Liver (tissue), 9 donors: ENCODE data around the gene DAO. TPM values are rescaled to one million over a fixed set of nuclear protein-coding genes. Genes with fewer than 3 reads are reported as not detected.

Experiments
- DNase-seq: peaks from one replicate; pipeline ENCODE4 v3.0.0-alpha.2; 2017; ENCODE audit warnings: low spot score
- H3K27ac ChIP-seq, 2 donors: one replicate each; pipeline ENCODE4 v1.7.0; 2013; ENCODE audit warnings: inconsistent platforms in 2 of 2, low read length in 2 of 2, control low read depth in 1 of 2, low read depth in 1 of 2, mild to moderate bottlenecking in 1 of 2
- H3K27me3 ChIP-seq, 4 donors: one replicate each; pipeline versions ENCODE4 v1.6.1 to v1.7.0; 2013; ENCODE audit warnings: low read length in 3 of 4, inconsistent platforms in 1 of 4, mild to moderate bottlenecking in 1 of 4, moderate library complexity in 1 of 4; ENCODE audit not compliant: control insufficient read depth in 4 of 4, insufficient read depth in 4 of 4
- H3K36me3 ChIP-seq, 4 donors: one replicate each; pipeline versions ENCODE4 v1.6.1 to v1.7.0; 2013; ENCODE audit warnings: low read length in 3 of 4, mild to moderate bottlenecking in 3 of 4, low read depth in 1 of 4, moderate library complexity in 1 of 4; ENCODE audit not compliant: control insufficient read depth in 4 of 4, insufficient read depth in 3 of 4
- H3K4me1 ChIP-seq, 4 donors: one replicate each; pipeline versions ENCODE4 v1.6.1 to v1.7.0; 2013; ENCODE audit warnings: low read length in 3 of 4, mild to moderate bottlenecking in 3 of 4, moderate library complexity in 1 of 4; ENCODE audit not compliant: control insufficient read depth in 4 of 4, insufficient read depth in 4 of 4
- H3K4me3 ChIP-seq, 3 donors: one replicate each; pipeline versions ENCODE4 v1.6.1 to v1.7.0; 2013; ENCODE audit warnings: low read length in 3 of 3, control low read depth in 1 of 3, low read depth in 1 of 3, mild to moderate bottlenecking in 1 of 3
- H3K9ac ChIP-seq, 2 donors: one replicate each; pipeline ENCODE4 v1.7.0; 2013; ENCODE audit warnings: low read length in 2 of 2, mild to moderate bottlenecking in 2 of 2, moderate library complexity in 2 of 2, control low read depth in 1 of 2, low read depth in 1 of 2
- H3K9me3 ChIP-seq, 4 donors: one replicate each; pipeline versions ENCODE4 v1.6.1 to v1.7.0; 2013; ENCODE audit warnings: low read length in 3 of 4; ENCODE audit not compliant: control insufficient read depth in 4 of 4
- ATF3 ChIP-seq: IDR thresholded peaks from 2 replicates; pipeline ENCODE4 v1.6.1; 2016; ENCODE audit warnings: antibody characterized with exemption
- EGR1 ChIP-seq, 2 donors: IDR thresholded peaks; 2 replicates each; pipeline ENCODE4 v1.6.1; 2016 to 2018; ENCODE audit warnings: antibody characterized with exemption in 2 of 2, low read depth in 2 of 2
- FOXA1 ChIP-seq: IDR thresholded peaks from 2 replicates; pipeline ENCODE4 v1.6.1; 2016; ENCODE audit warnings: antibody characterized with exemption
- FOXA2 ChIP-seq: IDR thresholded peaks from 2 replicates; pipeline ENCODE4 v1.6.1; 2016; ENCODE audit warnings: antibody characterized with exemption
- GABPA ChIP-seq, 2 donors: IDR thresholded peaks in 1 of 2; conservative IDR thresholded peaks in 1 of 2; 2 replicates each; pipeline ENCODE4 v1.6.1; 2016; ENCODE audit warnings: antibody characterized with exemption in 2 of 2, mild to moderate bottlenecking in 1 of 2, moderate library complexity in 1 of 2
- HNF4A ChIP-seq, 2 donors: conservative IDR thresholded peaks; 2 replicates each; pipeline ENCODE4 v1.6.1; 2016; ENCODE audit warnings: antibody characterized with exemption in 2 of 2, mild to moderate bottlenecking in 2 of 2
- HNF4G ChIP-seq: IDR thresholded peaks from 2 replicates; pipeline ENCODE4 v1.6.1; 2016; ENCODE audit warnings: antibody characterized with exemption
- JUND ChIP-seq, 2 donors: IDR thresholded peaks; 2 replicates each; pipeline ENCODE4 v1.6.1; 2016; ENCODE audit warnings: antibody characterized with exemption in 2 of 2
- NR2F2 ChIP-seq: IDR thresholded peaks from 2 replicates; pipeline ENCODE4 v1.6.1; 2016; ENCODE audit warnings: antibody characterized with exemption
- RAD21 ChIP-seq, 2 donors: IDR thresholded peaks; 2 replicates each; pipeline ENCODE4 v1.6.1; 2016; ENCODE audit warnings: antibody characterized with exemption in 2 of 2, mild to moderate bottlenecking in 2 of 2
- RXRA ChIP-seq, 2 donors: IDR thresholded peaks; 2 replicates each; pipeline ENCODE4 v1.6.1; 2017 to 2018; ENCODE audit warnings: antibody characterized with exemption in 2 of 2, mild to moderate bottlenecking in 1 of 2
- SP1 ChIP-seq: IDR thresholded peaks from 2 replicates; pipeline ENCODE4 v1.6.1; 2018; ENCODE audit warnings: antibody characterized with exemption, mild to moderate bottlenecking
- TAF1 ChIP-seq: conservative IDR thresholded peaks from 2 replicates; pipeline ENCODE4 v1.6.1; 2016; ENCODE audit warnings: antibody characterized with exemption, mild to moderate bottlenecking
- YY1 ChIP-seq: IDR thresholded peaks from 2 replicates; pipeline ENCODE4 v1.6.1; 2016; ENCODE audit warnings: antibody characterized with exemption, mild to moderate bottlenecking
- ZBTB33 ChIP-seq: IDR thresholded peaks from 2 replicates; pipeline ENCODE4 v1.6.1; 2016; ENCODE audit warnings: antibody characterized with exemption
- WGBS: extraction: QIAGEN DNeasy Blood & Tissue Kit; methylation state at CpG from one replicate; pipeline ENCODE4 v1.1.7; 2013; 5-methylcytosine and 5-hydroxymethylcytosine counted together
- polyA plus RNA-seq, 2 donors: library from polyadenylated mRNA; stranded (reverse) in 1 of 2; unstranded in 1 of 2; fragments of 200-250 nt in 1 of 2; fragments of >200 nt in 1 of 2; fragmentation: Nextera tagmentation in 1 of 2; extraction: Ambion mirVana in 1 of 2; gene quantifications; one replicate each; pipeline versions ENCODE4 v1.2.1 to v1.2.3, GENCODE V29; 2013 to 2015
- total RNA-seq, 2 donors: library from RNA; depleted of rRNA; stranded (reverse); fragments of >200 nt; gene quantifications; one replicate each; pipeline ENCODE4 v1.2.3, GENCODE V29; 2014
- TF ChIP-seq, protein P1 (sequence below): IDR thresholded peaks from 2 replicates; pipeline ENCODE4 v1.6.1; 2016; ENCODE audit warnings: antibody characterized with exemption, mild to moderate bottlenecking
- TF ChIP-seq, protein P2 (sequence below): IDR thresholded peaks from 2 replicates; pipeline ENCODE4 v1.6.1; 2016; ENCODE audit warnings: antibody characterized with exemption
- TF ChIP-seq, protein P3 (sequence below): fragments of 150-350 bp; IDR thresholded peaks from 2 replicates; pipeline ENCODE4 v1.5.1; 2017; ENCODE audit warnings: improper control_type of control experiment, low read depth, low read length; ENCODE audit not compliant: missing input control
- donor health status: healthy.
- donor health status: healthy.
- donor health status: healthy.
- donor health status: healthy.
- donor health status: healthy.

Gene DAO
- total and polyA plus RNA-seq, 4 donors: 0.84 to 51.4 (median 22.9) TPM

- peaks cover 0 to 35% (median 25%) of the 10 kb centered on the region in 4 donors for H3K4me1 ChIP-seq
- no peak overlapping the region for H3K27ac ChIP-seq
- TF ChIP-seq NR2F2: no peak
- TF ChIP-seq EGR1 (IDR thresholded peaks at IDR 0.05; ENCODE audit: low read depth in 2 of 2): no peak
- no peak for TF ChIP-seq SP1
- TF ChIP-seq, protein P1, sequence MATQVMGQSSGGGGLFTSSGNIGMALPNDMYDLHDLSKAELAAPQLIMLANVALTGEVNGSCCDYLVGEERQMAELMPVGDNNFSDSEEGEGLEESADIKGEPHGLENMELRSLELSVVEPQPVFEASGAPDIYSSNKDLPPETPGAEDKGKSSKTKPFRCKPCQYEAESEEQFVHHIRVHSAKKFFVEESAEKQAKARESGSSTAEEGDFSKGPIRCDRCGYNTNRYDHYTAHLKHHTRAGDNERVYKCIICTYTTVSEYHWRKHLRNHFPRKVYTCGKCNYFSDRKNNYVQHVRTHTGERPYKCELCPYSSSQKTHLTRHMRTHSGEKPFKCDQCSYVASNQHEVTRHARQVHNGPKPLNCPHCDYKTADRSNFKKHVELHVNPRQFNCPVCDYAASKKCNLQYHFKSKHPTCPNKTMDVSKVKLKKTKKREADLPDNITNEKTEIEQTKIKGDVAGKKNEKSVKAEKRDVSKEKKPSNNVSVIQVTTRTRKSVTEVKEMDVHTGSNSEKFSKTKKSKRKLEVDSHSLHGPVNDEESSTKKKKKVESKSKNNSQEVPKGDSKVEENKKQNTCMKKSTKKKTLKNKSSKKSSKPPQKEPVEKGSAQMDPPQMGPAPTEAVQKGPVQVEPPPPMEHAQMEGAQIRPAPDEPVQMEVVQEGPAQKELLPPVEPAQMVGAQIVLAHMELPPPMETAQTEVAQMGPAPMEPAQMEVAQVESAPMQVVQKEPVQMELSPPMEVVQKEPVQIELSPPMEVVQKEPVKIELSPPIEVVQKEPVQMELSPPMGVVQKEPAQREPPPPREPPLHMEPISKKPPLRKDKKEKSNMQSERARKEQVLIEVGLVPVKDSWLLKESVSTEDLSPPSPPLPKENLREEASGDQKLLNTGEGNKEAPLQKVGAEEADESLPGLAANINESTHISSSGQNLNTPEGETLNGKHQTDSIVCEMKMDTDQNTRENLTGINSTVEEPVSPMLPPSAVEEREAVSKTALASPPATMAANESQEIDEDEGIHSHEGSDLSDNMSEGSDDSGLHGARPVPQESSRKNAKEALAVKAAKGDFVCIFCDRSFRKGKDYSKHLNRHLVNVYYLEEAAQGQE: no peak
- TF ChIP-seq RAD21 (IDR thresholded peaks at IDR 0.05): no peak
- no peak for TF ChIP-seq ATF3
- TF ChIP-seq, protein P2, sequence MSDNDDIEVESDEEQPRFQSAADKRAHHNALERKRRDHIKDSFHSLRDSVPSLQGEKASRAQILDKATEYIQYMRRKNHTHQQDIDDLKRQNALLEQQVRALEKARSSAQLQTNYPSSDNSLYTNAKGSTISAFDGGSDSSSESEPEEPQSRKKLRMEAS: no peak
- TF ChIP-seq ZBTB33: no peak
- no peak for TF ChIP-seq YY1
- TF ChIP-seq FOXA1: no peak
- no peak for TF ChIP-seq JUND (IDR thresholded peaks at IDR 0.05)
- no peak for TF ChIP-seq TAF1
- TF ChIP-seq GABPA (IDR thresholded peaks at IDR 0.05 in 1 of 2, conservative IDR thresholded peaks at IDR 0.05 in 1 of 2): no peak
- TF ChIP-seq HNF4G: no peak
- TF ChIP-seq FOXA2: no peak
- no peak for TF ChIP-seq RXRA (IDR thresholded peaks at IDR 0.05)
- H3K4me3 ChIP-seq: no peak overlapping the region
- DNase-seq: no peak
- H3K9me3 ChIP-seq: no peaks in the 10 kb centered on the region
- no peaks in the 10 kb centered on the region for H3K27me3 ChIP-seq
- H3K9ac ChIP-seq: no peak overlapping the region
- 96% methylated on average over 2 of the region's 2 CpGs for WGBS
- peaks cover 0 to 12% (median 6%) of the 10 kb centered on the region in 4 donors for H3K36me3 ChIP-seq
These were observed 34.2 kb upstream of the DAO start for GRCh38 chr12:108845696-108846095.

DNA sequence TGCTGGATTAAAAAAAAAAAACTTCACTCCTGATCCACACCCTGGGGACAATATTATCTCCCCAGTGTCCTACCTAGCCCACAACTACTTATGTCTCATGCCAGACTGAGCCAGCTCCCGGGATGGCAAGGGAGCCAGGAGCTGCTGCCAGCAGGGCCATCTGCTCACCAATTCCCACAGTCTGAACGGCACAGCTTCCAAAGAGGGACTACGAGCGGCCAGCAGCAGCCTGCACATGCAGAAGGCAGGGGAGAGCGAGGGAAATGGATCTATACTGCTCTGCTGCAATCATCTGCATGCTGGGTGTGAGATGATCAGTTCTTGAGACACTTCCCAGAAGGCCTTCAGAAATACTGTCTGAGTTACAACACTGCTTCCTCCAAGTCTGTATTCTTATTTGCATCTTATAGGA is 33.6 kb upstream of the DAO start:
- WGBS: 36% methylated on average over 5 of the region's 5 CpGs
- Histone ChIP-seq H3K9ac (no peak overlapping the region), H3K4me3 (no peak overlapping the region), H3K27me3 (no peaks in the 10 kb centered on the region), H3K27ac (no peak overlapping the region), H3K9me3 (no peaks in the 10 kb centered on the region), H3K4me1 (peaks cover 0 to 37% (median 25%) of the 10 kb centered on the region in 4 donors), H3K36me3 (peaks cover 0 to 12% (median 6%) of the 10 kb centered on the region in 4 donors)
- DNase-seq: no peak
- TF ChIP-seq, protein P3, sequence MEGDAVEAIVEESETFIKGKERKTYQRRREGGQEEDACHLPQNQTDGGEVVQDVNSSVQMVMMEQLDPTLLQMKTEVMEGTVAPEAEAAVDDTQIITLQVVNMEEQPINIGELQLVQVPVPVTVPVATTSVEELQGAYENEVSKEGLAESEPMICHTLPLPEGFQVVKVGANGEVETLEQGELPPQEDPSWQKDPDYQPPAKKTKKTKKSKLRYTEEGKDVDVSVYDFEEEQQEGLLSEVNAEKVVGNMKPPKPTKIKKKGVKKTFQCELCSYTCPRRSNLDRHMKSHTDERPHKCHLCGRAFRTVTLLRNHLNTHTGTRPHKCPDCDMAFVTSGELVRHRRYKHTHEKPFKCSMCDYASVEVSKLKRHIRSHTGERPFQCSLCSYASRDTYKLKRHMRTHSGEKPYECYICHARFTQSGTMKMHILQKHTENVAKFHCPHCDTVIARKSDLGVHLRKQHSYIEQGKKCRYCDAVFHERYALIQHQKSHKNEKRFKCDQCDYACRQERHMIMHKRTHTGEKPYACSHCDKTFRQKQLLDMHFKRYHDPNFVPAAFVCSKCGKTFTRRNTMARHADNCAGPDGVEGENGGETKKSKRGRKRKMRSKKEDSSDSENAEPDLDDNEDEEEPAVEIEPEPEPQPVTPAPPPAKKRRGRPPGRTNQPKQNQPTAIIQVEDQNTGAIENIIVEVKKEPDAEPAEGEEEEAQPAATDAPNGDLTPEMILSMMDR: no peak
- TF ChIP-seq HNF4G (no peak), GABPA (IDR thresholded peaks at IDR 0.05 in 1 of 2, conservative IDR thresholded peaks at IDR 0.05 in 1 of 2) (no peak), NR2F2 (no peak), JUND (IDR thresholded peaks at IDR 0.05) (no peak), HNF4A (conservative IDR thresholded peaks at IDR 0.05) (no peak), RAD21 (IDR thresholded peaks at IDR 0.05) (no peak), ATF3 (no peak), RXRA (IDR thresholded peaks at IDR 0.05) (no peak), TAF1 (no peak), YY1 (no peak), FOXA2 (no peak)
